B cell (primary cell): ENCODE results near the gene MTMR4. TPM values are rescaled to one million over a fixed set of nuclear protein-coding genes. Genes with fewer than 3 reads are reported as not detected.

Source experiments
- ATAC-seq: fragments of 200-7000 bp; cut with Tn5 transposase; one replicate; pipeline ENCODE4 v1.10.0; 2021; ENCODE audit warnings: low read depth, mild to moderate bottlenecking, moderate number of reproducible peaks, moderate library complexity
- CTCF ChIA-PET: fragments of 350-600 bp; sonication (Branson Sonifier 250); formaldehyde crosslinking; loops from one replicate; lab custom pipeline; 2021; ENCODE audit warnings: antibody characterized with exemption, inconsistent platforms; lab: Charles Lee
- POLR2A ChIA-PET: fragments of 350-600 bp; sonication (Branson Sonifier 250); formaldehyde crosslinking; loops from one replicate; lab custom pipeline; 2021; ENCODE audit warnings: antibody characterized with exemption; lab: Charles Lee
- DNase-seq: peaks from one replicate; pipeline ENCODE4 v3.0.0; 2013
- H2AFZ ChIP-seq: 2 replicates; pipeline ENCODE4 v1.6.1; 2012; ENCODE audit warnings: mild to moderate bottlenecking, low read depth, low read length; ENCODE audit not compliant: insufficient read depth, poor library complexity, severe bottlenecking
- H3K27ac ChIP-seq, 2 donors: 1 replicate in 1 of 2; 2 replicates in 1 of 2; pipeline ENCODE4 v1.5.1; 2012 to 2013; ENCODE audit warnings: low read length in 2 of 2, mild to moderate bottlenecking in 2 of 2, moderate library complexity in 1 of 2
- H3K27me3 ChIP-seq, 4 experiments: fragments of 200-600 bp in 1 of 4; sonication (generic) in 1 of 4; replicated peaks in 1 of 4; 1 replicate in 2 of 4; 2 replicates in 2 of 4; pipeline versions ENCODE4 v1.6.1 to v1.7.0; 2013 to 2016; ENCODE audit warnings: low read length in 3 of 4, mild to moderate bottlenecking in 2 of 4, mixed read lengths in 1 of 4, moderate library complexity in 1 of 4; ENCODE audit not compliant: insufficient read depth in 4 of 4, control insufficient read depth in 3 of 4; ENCODE audit errors: control extremely low read depth in 1 of 4
- H3K36me3 ChIP-seq, 2 experiments: replicated peaks in 1 of 2; 1 replicate in 1 of 2; 2 replicates in 1 of 2; pipeline versions ENCODE4 v1.6.1 to v1.7.1; 2013; ENCODE audit warnings: low read length in 1 of 2; ENCODE audit not compliant: insufficient read depth in 2 of 2, control insufficient read depth in 1 of 2; ENCODE audit errors: control extremely low read depth in 1 of 2, extremely low read depth in 1 of 2
- H3K4me1 ChIP-seq, 2 donors: fragments of 200-600 bp in 1 of 2; sonication (generic) in 1 of 2; 1 replicate in 1 of 2; 2 replicates in 1 of 2; pipeline versions ENCODE4 v1.5.1 to v1.6.1; 2013 to 2017; ENCODE audit warnings: low read length in 2 of 2; ENCODE audit not compliant: control insufficient read depth in 2 of 2, insufficient read depth in 2 of 2
- H3K4me2 ChIP-seq: replicated peaks from 2 replicates; pipeline ENCODE3; 2012; ENCODE audit warnings: mild to moderate bottlenecking, low read depth, low read length; ENCODE audit not compliant: poor library complexity, severe bottlenecking
- H3K4me3 ChIP-seq, 5 experiments: fragments of 200-600 bp in 1 of 5; sonication (generic) in 1 of 5; 1 replicate in 3 of 5; 2 replicates in 2 of 5; pipeline versions ENCODE4 v1.5.1 to v1.7.0; 2011 to 2016; ENCODE audit warnings: low read length in 4 of 5, mild to moderate bottlenecking in 4 of 5, low read depth in 2 of 5, control low read depth in 1 of 5, moderate library complexity in 1 of 5; ENCODE audit not compliant: insufficient read depth in 1 of 5; ENCODE audit errors: control extremely low read depth in 1 of 5, extremely low read depth in 1 of 5
- H3K79me2 ChIP-seq: fragments of 200-600 bp; sonication (generic); one replicate; pipeline ENCODE4 v1.6.0; 2016; ENCODE audit warnings: low read length; ENCODE audit not compliant: control insufficient read depth, insufficient read depth
- H3K9ac ChIP-seq: fragments of 200-600 bp; sonication (generic); 2 replicates; pipeline ENCODE4 v1.6.1; 2017; ENCODE audit warnings: mild to moderate bottlenecking, low read length, moderate library complexity
- H3K9me3 ChIP-seq, 3 donors: one replicate each; pipeline versions ENCODE4 v1.6.1 to v1.7.1; 2013; ENCODE audit warnings: low read length in 2 of 3; ENCODE audit not compliant: control insufficient read depth in 2 of 3, insufficient read depth in 1 of 3; ENCODE audit errors: control extremely low read depth in 1 of 3
- H4K20me1 ChIP-seq: 2 replicates; pipeline ENCODE4 v1.6.0; 2012; ENCODE audit warnings: mild to moderate bottlenecking, low read length; ENCODE audit not compliant: insufficient read depth, control insufficient read depth, poor library complexity, severe bottlenecking
- H3K27ac Mint-ChIP-seq: one replicate; pipeline ENCODE4 v1.8.0; 2021; ENCODE audit warnings: mixed read lengths
- H3K27me3 Mint-ChIP-seq: one replicate; pipeline ENCODE4 v1.8.0; 2021; ENCODE audit warnings: mixed read lengths
- H3K4me1 Mint-ChIP-seq: one replicate; pipeline ENCODE4 v1.8.0; 2021; ENCODE audit warnings: mixed read lengths
- H3K4me3 Mint-ChIP-seq: one replicate; pipeline ENCODE4 v1.8.0; 2021; ENCODE audit warnings: mixed read lengths
- H3K9me3 Mint-ChIP-seq: one replicate; pipeline ENCODE4 v1.8.0; 2022; ENCODE audit warnings: mixed read lengths; ENCODE audit not compliant: insufficient read depth
- CTCF ChIP-seq: fragments of 200-600 bp; IDR thresholded peaks from one replicate; pipeline ENCODE4 v1.8.0; 2022; ENCODE audit warnings: antibody characterized with exemption, mild to moderate bottlenecking
- EZH2 ChIP-seq: IDR thresholded peaks from 2 replicates; pipeline ENCODE4 v1.6.1; 2012; ENCODE audit warnings: borderline replicate concordance, low read depth, mild to moderate bottlenecking, moderate library complexity, low read length; ENCODE audit not compliant: insufficient read depth, poor library complexity, severe bottlenecking
- WGBS: methylation state at CpG from one replicate; pipeline ENCODE4 v1.1.5; 2013; ENCODE audit warnings: missing lambda C conversion rate; ENCODE audit not compliant: insufficient coverage; 5-methylcytosine and 5-hydroxymethylcytosine counted together
- intact Hi-C: fragments of 100-400 bp; cut with micrococcal nuclease; formaldehyde crosslinking; loops from one replicate; pipeline ENCODE4 v1.10.0; 2022
- polyA plus RNA-seq: library from polyadenylated mRNA; depleted of rRNA; stranded (reverse); fragments of >200 nt; gene quantifications from 2 replicates; pipeline ENCODE4 v1.2.3, GENCODE V29; 2012
- total RNA-seq, 2 donors: library from RNA; stranded (reverse); fragments of 120-200 nt in 1 of 2; gene quantifications; 1 replicate in 1 of 2; 2 replicates in 1 of 2; pipeline versions ENCODE4 v1.2.3 to v1.2.4, GENCODE V29; 2013 to 2022

Gene MTMR4
- total and polyA plus RNA-seq, 2 donors (not counting 1 experiment from before 2014, with no cell fraction given): 35.2 to 84.7 TPM

GRCh38 chr17:58536542-58536941, 22.1 kb upstream of the MTMR4 start:
- no peak overlapping the region for H3K9ac ChIP-seq
- no peaks in the 10 kb centered on the region for H3K36me3 ChIP-seq
- H3K27ac ChIP-seq: no peak overlapping the region
- Mint-ChIP-seq H3K27me3 (peaks cover 48% of the 10 kb centered on the region), H3K9me3 (no peaks in the 10 kb centered on the region), H3K27ac (no peak overlapping the region), H3K4me3 (no peak overlapping the region), H3K4me1 (peaks cover 5% of the 10 kb centered on the region)
- no peak for ATAC-seq
- H3K4me1 ChIP-seq: peaks cover 8% of the 10 kb centered on the region in 2 donors
- POLR2A ChIA-PET: no interaction called here
- CTCF ChIA-PET: interaction anchor here (2.2 kb wide), 1 partner anchor 18 kb away, joined by 6 read pairs; no protein-coding TSS in a partner anchor
- no peak for TF ChIP-seq EZH2
- no peak for TF ChIP-seq CTCF
- H3K4me2 ChIP-seq: no peak overlapping the region
- H3K27me3 ChIP-seq: peaks cover 0 to 47% (median 13%) of the 10 kb centered on the region in 4 experiments
- no peaks in the 10 kb centered on the region for H3K79me2 ChIP-seq
- no peaks in the 10 kb centered on the region for H3K9me3 ChIP-seq
- no peak for DNase-seq
- 100% methylated on average over 3 of the region's 3 CpGs for WGBS
- intact Hi-C loops: no loop called here
- no peak overlapping the region for H3K4me3 ChIP-seq
- H2AFZ ChIP-seq: no peak overlapping the region
- H4K20me1 ChIP-seq: no peaks in the 10 kb centered on the region

- no peaks in the 10 kb centered on the region for H3K9me3 Mint-ChIP-seq
- TF ChIP-seq EZH2 (no peak), CTCF (no peak)
- H3K36me3 ChIP-seq: no peaks in the 10 kb centered on the region
- H3K27me3 Mint-ChIP-seq: peaks cover 48% of the 10 kb centered on the region
- H3K4me2 ChIP-seq: no peak overlapping the region
- no peaks in the 10 kb centered on the region for H3K9me3 ChIP-seq
- H3K9ac ChIP-seq: no peak overlapping the region
- no peak overlapping the region for H3K4me3 ChIP-seq
- DNase-seq (no peak), ATAC-seq (no peak)
- peaks cover 0 to 57% (median 15%) of the 10 kb centered on the region in 4 experiments for H3K27me3 ChIP-seq
- ChIA-PET CTCF (interaction anchor here (2.2 kb wide), 1 partner anchor 17 kb away, joined by 6 read pairs; no protein-coding TSS in a partner anchor), POLR2A (no interaction called here)
- H4K20me1 ChIP-seq: no peaks in the 10 kb centered on the region
- H3K79me2 ChIP-seq: no peaks in the 10 kb centered on the region
- intact Hi-C loops: no loop called here
- no peak overlapping the region for H3K27ac ChIP-seq
- no peak overlapping the region for H3K4me3 Mint-ChIP-seq
- 86% methylated on average over 2 of the region's 2 CpGs for WGBS
- H3K4me1 Mint-ChIP-seq: peaks cover 5% of the 10 kb centered on the region
- H3K4me1 ChIP-seq: peaks cover 12 to 13% of the 10 kb centered on the region in 2 donors
- no peak overlapping the region for H2AFZ ChIP-seq
- no peak overlapping the region for H3K27ac Mint-ChIP-seq
Measured at GRCh38 chr17:58535431-58535830, 21.0 kb upstream of the MTMR4 start.
